Stimulated activated naive CD8-positive, alpha-beta T cell treated with anti-CD3 and anti-CD28 coated beads, Interleukin-15, Interleukin-2, amounts not matched to agents 100 ng/mL and 50 ng/mL, for 24 hours (primary cell): ENCODE measurements around the gene ISCU.

Experiments used
- H3K27ac Mint-ChIP-seq: one replicate; pipeline ENCODE4 v1.8.0; 2021; ENCODE audit warnings: mild to moderate bottlenecking, mixed read lengths
- H3K27me3 Mint-ChIP-seq: one replicate; pipeline ENCODE4 v1.8.0; 2021; ENCODE audit warnings: mixed read lengths
- H3K36me3 Mint-ChIP-seq: one replicate; pipeline ENCODE4 v1.8.0; 2021; ENCODE audit warnings: low read depth, mixed read lengths
- H3K4me1 Mint-ChIP-seq: one replicate; pipeline ENCODE4 v1.8.0; 2021; ENCODE audit warnings: low read depth, mixed read lengths
- H3K4me3 Mint-ChIP-seq: one replicate; pipeline ENCODE4 v1.8.0; 2021; ENCODE audit warnings: mild to moderate bottlenecking, mixed read lengths
- H3K9me3 Mint-ChIP-seq: one replicate; pipeline ENCODE4 v1.8.0; 2021; ENCODE audit warnings: mixed read lengths

The ISCU gene

GRCh38 chr12:108560752-108561719 lies 1.4 kb upstream of the ISCU start, which contains the start of gene SART3:
Gene SART3 (minus strand): TSS chr12:108561173. CDS start chr12:108561154, 19 bp downstream.
- H3K27me3 Mint-ChIP-seq: no peaks in the 10 kb centered on the region
- H3K27ac Mint-ChIP-seq: peak within 1 kb of the TSS; percentile 99
- H3K4me3 Mint-ChIP-seq: peak within 1 kb of the TSS; percentile 98
- no peaks in the 10 kb centered on the region for H3K9me3 Mint-ChIP-seq
- peaks cover 49% of the 10 kb centered on the region for H3K36me3 Mint-ChIP-seq
- peaks cover 73% of the 10 kb centered on the region for H3K4me1 Mint-ChIP-seq

GRCh38 chr12:108561852-108562347 lies 496 bp upstream of the ISCU start:
- H3K27ac Mint-ChIP-seq: peak overlapping the region; percentile 99
- peak overlapping the region; percentile 98 for H3K4me3 Mint-ChIP-seq
- H3K36me3 Mint-ChIP-seq: peaks cover 50% of the 10 kb centered on the region
- no peaks in the 10 kb centered on the region for H3K27me3 Mint-ChIP-seq
- H3K9me3 Mint-ChIP-seq: no peaks in the 10 kb centered on the region
- peaks cover 73% of the 10 kb centered on the region for H3K4me1 Mint-ChIP-seq

GRCh38 chr12:108563136-108563803 lies 874 bp downstream of the ISCU start:
- Mint-ChIP-seq H3K27me3 (no peaks in the 10 kb centered on the region), H3K4me1 (peaks cover 74% of the 10 kb centered on the region), H3K4me3 (peak overlapping the region; percentile 98), H3K27ac (peak overlapping the region; percentile 85), H3K36me3 (peaks cover 55% of the 10 kb centered on the region), H3K9me3 (no peaks in the 10 kb centered on the region)

GRCh38 chr12:108563804-108564151 lies 1.4 kb downstream of the ISCU start:
- H3K4me1 Mint-ChIP-seq: peaks cover 76% of the 10 kb centered on the region
- no peaks in the 10 kb centered on the region for H3K9me3 Mint-ChIP-seq
- H3K27ac Mint-ChIP-seq: peak overlapping the region; percentile 85
- peak overlapping the region; percentile 98 for H3K4me3 Mint-ChIP-seq
- H3K27me3 Mint-ChIP-seq: no peaks in the 10 kb centered on the region
- peaks cover 59% of the 10 kb centered on the region for H3K36me3 Mint-ChIP-seq

- H3K36me3 Mint-ChIP-seq: peaks cover 68% of the 10 kb centered on the region
- no peak overlapping the region for H3K4me3 Mint-ChIP-seq
- no peaks in the 10 kb centered on the region for H3K9me3 Mint-ChIP-seq
- H3K4me1 Mint-ChIP-seq: peaks cover 77% of the 10 kb centered on the region
- no peaks in the 10 kb centered on the region for H3K27me3 Mint-ChIP-seq
- peak overlapping the region; percentile 16 for H3K27ac Mint-ChIP-seq
These were observed 2.3 kb downstream of the ISCU start for GRCh38 chr12:108564724-108565123.

- Mint-ChIP-seq H3K27ac (peak overlapping the region; percentile 16), H3K9me3 (no peaks in the 10 kb centered on the region), H3K36me3 (peaks cover 64% of the 10 kb centered on the region), H3K4me3 (no peak overlapping the region), H3K4me1 (peaks cover 77% of the 10 kb centered on the region), H3K27me3 (no peaks in the 10 kb centered on the region)
These were observed 2.8 kb downstream of the ISCU start for GRCh38 chr12:108565146-108565545.

GRCh38 chr12:108565976-108566375 lies 3.6 kb downstream of the ISCU start:
- Mint-ChIP-seq H3K4me3 (no peak overlapping the region), H3K9me3 (no peaks in the 10 kb centered on the region), H3K4me1 (peaks cover 84% of the 10 kb centered on the region), H3K27me3 (no peaks in the 10 kb centered on the region), H3K36me3 (peaks cover 67% of the 10 kb centered on the region), H3K27ac (peak overlapping the region; percentile 60)

- Mint-ChIP-seq H3K4me1 (peaks cover 87% of the 10 kb centered on the region), H3K4me3 (no peak overlapping the region)
These were observed 4.1 kb downstream of the ISCU start for GRCh38 chr12:108566452-108566851.

GRCh38 chr12:108567406-108568337 lies 5.3 kb downstream of the ISCU start:
- no peaks in the 10 kb centered on the region for H3K9me3 Mint-ChIP-seq
- H3K27me3 Mint-ChIP-seq: no peaks in the 10 kb centered on the region
- H3K4me3 Mint-ChIP-seq: peak overlapping the region; percentile 61
- peak overlapping the region; percentile 88 for H3K27ac Mint-ChIP-seq
- peaks cover 95% of the 10 kb centered on the region for H3K4me1 Mint-ChIP-seq
- H3K36me3 Mint-ChIP-seq: peaks cover 66% of the 10 kb centered on the region

More at GRCh38 chr12:108566452-108566851, 4.1 kb downstream of the ISCU start:
- no peaks in the 10 kb centered on the region for H3K9me3 Mint-ChIP-seq
- peak overlapping the region; percentile 21 for H3K27ac Mint-ChIP-seq
- H3K36me3 Mint-ChIP-seq: peaks cover 66% of the 10 kb centered on the region
- no peaks in the 10 kb centered on the region for H3K27me3 Mint-ChIP-seq

- H3K4me3 Mint-ChIP-seq: peak overlapping the region; percentile 61
- H3K36me3 Mint-ChIP-seq: peaks cover 66% of the 10 kb centered on the region
- no peaks in the 10 kb centered on the region for H3K27me3 Mint-ChIP-seq
- peaks cover 97% of the 10 kb centered on the region for H3K4me1 Mint-ChIP-seq
- peak overlapping the region; percentile 88 for H3K27ac Mint-ChIP-seq
- no peaks in the 10 kb centered on the region for H3K9me3 Mint-ChIP-seq
These were observed 6.2 kb downstream of the ISCU start for GRCh38 chr12:108568338-108569154.

- Mint-ChIP-seq H3K27ac (no peak overlapping the region), H3K4me1 (peaks cover 93% of the 10 kb centered on the region)
These were observed 8.6 kb downstream of the ISCU start for GRCh38 chr12:108570743-108571608.

GRCh38 chr12:108571609-108572165 lies 9.3 kb downstream of the ISCU start:
- Mint-ChIP-seq H3K27me3 (no peaks in the 10 kb centered on the region), H3K4me1 (peaks cover 92% of the 10 kb centered on the region), H3K9me3 (no peaks in the 10 kb centered on the region), H3K4me3 (no peak overlapping the region), H3K36me3 (peaks cover 38% of the 10 kb centered on the region), H3K27ac (no peak overlapping the region)

More at GRCh38 chr12:108570743-108571608, 8.6 kb downstream of the ISCU start:
- Mint-ChIP-seq H3K9me3 (no peaks in the 10 kb centered on the region), H3K4me3 (no peak overlapping the region), H3K36me3 (peaks cover 45% of the 10 kb centered on the region), H3K27me3 (no peaks in the 10 kb centered on the region)
